Gastroesophageal sphincter (tissue), 4 donors: Measurements from ENCODE around the gene MRGPRX2. TPM values are rescaled to one million over a fixed set of nuclear protein-coding genes. Genes with fewer than 3 reads are reported as not detected.

Source experiments
- ATAC-seq: fragments of 150-250 bp; one replicate; pipeline ENCODE4 v1.9.1; 2016; ENCODE audit warnings: mild to moderate bottlenecking, moderate library complexity
- H3K27ac ChIP-seq, 4 donors: fragments of 200-600 bp; sonication (generic) in 3 of 4; 1 replicate in 3 of 4; 2 replicates in 1 of 4; pipeline ENCODE4 v1.5.1; 2016 to 2019
- H3K27me3 ChIP-seq: fragments of 200-600 bp; sonication (generic); one replicate; pipeline ENCODE4 v1.5.1; 2019
- H3K36me3 ChIP-seq, 2 donors: fragments of 200-600 bp; sonication (generic); one replicate each; pipeline ENCODE4 v1.5.1; 2019; ENCODE audit warnings: control low read depth in 1 of 2
- H3K4me1 ChIP-seq, 3 donors: fragments of 200-600 bp; sonication (generic); 1 replicate in 2 of 3; 2 replicates in 1 of 3; pipeline ENCODE4 v1.5.1; 2016 to 2019; ENCODE audit warnings: control low read depth in 2 of 3
- H3K4me3 ChIP-seq, 2 donors: fragments of 200-600 bp; sonication (generic); one replicate each; pipeline ENCODE4 v1.5.1; 2019; ENCODE audit warnings: mild to moderate bottlenecking in 1 of 2, moderate library complexity in 1 of 2
- H3K9me3 ChIP-seq, 3 donors: fragments of 200-600 bp; sonication (generic); one replicate each; pipeline ENCODE4 v1.5.1; 2017 to 2019; ENCODE audit warnings: control low read depth in 2 of 3
- EP300 ChIP-seq: sonication (generic); formaldehyde crosslinking; IDR thresholded peaks from one replicate; pipeline ENCODE4 v1.6.1; 2017; ENCODE audit warnings: antibody characterized with exemption, mild to moderate bottlenecking
- POLR2A ChIP-seq, 2 donors: fragments of 450-650 bp; IDR thresholded peaks; one replicate each; pipeline ENCODE4 v1.6.1; 2017; ENCODE audit warnings: antibody characterized with exemption in 2 of 2, mild to moderate bottlenecking in 2 of 2, moderate library complexity in 1 of 2
- POLR2AphosphoS5 ChIP-seq: sonication (generic); formaldehyde crosslinking; IDR thresholded peaks from one replicate; pipeline ENCODE4 v1.6.1; 2017; ENCODE audit warnings: antibody characterized with exemption
- WGBS, 2 donors: methylation state at CpG; one replicate each; pipeline ENCODE4 v1.1.5; 2018; ENCODE audit warnings: low coverage in 1 of 2; 5-methylcytosine and 5-hydroxymethylcytosine counted together
- total RNA-seq, 4 donors: library from RNA; depleted of rRNA; stranded (reverse); fragments of >200 nt; gene quantifications; one replicate each; pipeline ENCODE4 v1.1.0, GENCODE V29; 2016
- TF ChIP-seq, protein P1 (sequence below), 4 experiments: fragments of 200-600 bp in 2 of 4; fragments of 450-650 bp in 2 of 4; sonication (generic) in 1 of 4; IDR thresholded peaks; one replicate each; pipeline ENCODE4 v1.5.1; 2017 to 2019; ENCODE audit warnings: antibody characterized with exemption in 4 of 4, mild to moderate bottlenecking in 2 of 4, moderate library complexity in 2 of 4

MRGPRX2 gene
- total RNA-seq, 4 donors from 2014 or later = 0.67 TPM; not detected in 3

GRCh38 chr11:19092850-19093249 is 32.3 kb upstream of the MRGPRX2 start:
- Histone ChIP-seq H3K4me3 (no peak overlapping the region), H3K36me3 (no peaks in the 10 kb centered on the region), H3K4me1 (no peaks in the 10 kb centered on the region), H3K9me3 (no peaks in the 10 kb centered on the region), H3K27me3 (peaks cover 18% of the 10 kb centered on the region), H3K27ac (no peak overlapping the region)
- TF ChIP-seq POLR2A (IDR thresholded peaks at IDR 0.05) = no peak
- TF ChIP-seq POLR2AphosphoS5 = no peak
- no peak for TF ChIP-seq EP300
- TF ChIP-seq, protein P1, sequence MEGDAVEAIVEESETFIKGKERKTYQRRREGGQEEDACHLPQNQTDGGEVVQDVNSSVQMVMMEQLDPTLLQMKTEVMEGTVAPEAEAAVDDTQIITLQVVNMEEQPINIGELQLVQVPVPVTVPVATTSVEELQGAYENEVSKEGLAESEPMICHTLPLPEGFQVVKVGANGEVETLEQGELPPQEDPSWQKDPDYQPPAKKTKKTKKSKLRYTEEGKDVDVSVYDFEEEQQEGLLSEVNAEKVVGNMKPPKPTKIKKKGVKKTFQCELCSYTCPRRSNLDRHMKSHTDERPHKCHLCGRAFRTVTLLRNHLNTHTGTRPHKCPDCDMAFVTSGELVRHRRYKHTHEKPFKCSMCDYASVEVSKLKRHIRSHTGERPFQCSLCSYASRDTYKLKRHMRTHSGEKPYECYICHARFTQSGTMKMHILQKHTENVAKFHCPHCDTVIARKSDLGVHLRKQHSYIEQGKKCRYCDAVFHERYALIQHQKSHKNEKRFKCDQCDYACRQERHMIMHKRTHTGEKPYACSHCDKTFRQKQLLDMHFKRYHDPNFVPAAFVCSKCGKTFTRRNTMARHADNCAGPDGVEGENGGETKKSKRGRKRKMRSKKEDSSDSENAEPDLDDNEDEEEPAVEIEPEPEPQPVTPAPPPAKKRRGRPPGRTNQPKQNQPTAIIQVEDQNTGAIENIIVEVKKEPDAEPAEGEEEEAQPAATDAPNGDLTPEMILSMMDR (IDR thresholded peaks at IDR 0.05) = no peak
- WGBS, 2 donors = 94 to 100% methylated on average over 2 of the region's 2 CpGs
- no peak for ATAC-seq

DNA sequence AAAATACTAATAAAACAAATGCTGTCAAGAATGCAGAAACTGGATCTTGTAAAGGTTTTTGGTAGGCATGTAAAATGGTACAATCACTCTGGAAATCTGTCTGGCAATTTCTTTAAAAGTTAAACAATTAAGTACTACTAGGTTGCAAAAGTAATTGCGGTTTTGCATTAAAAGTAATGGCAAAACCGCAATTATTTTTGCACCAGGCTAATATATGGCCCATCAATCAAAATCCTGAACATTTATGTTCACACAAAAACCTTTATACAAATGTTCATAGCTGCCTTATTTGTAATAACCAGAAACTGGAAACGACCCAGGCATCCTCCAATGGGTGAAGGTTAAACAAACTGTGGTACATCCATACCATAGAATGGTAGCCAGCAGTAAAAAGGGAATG is 31.8 kb upstream of the MRGPRX2 start:
- Histone ChIP-seq H3K27ac (no peak overlapping the region), H3K4me3 (no peak overlapping the region), H3K27me3 (peaks cover 17% of the 10 kb centered on the region), H3K4me1 (no peaks in the 10 kb centered on the region), H3K36me3 (no peaks in the 10 kb centered on the region), H3K9me3 (no peaks in the 10 kb centered on the region)
- TF ChIP-seq EP300 = no peak
- TF ChIP-seq, protein P1 (IDR thresholded peaks at IDR 0.05) = no peak
- TF ChIP-seq POLR2A (IDR thresholded peaks at IDR 0.05) = no peak
- TF ChIP-seq POLR2AphosphoS5 = no peak
- WGBS, 2 donors = 72 to 75% methylated on average over 3 of the region's 3 CpGs
- no peak for ATAC-seq

DNA sequence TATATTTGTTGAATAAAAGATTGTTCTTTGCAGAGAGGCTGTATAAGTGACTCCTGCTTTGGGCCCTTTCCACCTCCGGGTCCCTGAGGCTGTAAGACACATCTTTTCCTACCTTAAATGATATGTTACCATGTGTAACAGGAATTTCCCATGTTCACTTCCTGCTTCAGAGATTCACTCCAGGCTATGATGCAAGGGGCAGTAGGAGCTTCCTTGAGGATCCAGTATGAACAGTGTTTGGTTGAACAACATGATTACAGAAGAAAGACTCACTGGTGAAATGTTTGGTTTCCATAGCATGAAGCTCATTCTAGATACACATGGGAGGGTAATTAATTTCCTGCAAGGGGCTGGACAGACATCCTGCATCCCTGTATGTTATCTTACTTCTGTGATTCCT is 30.8 kb upstream of the MRGPRX2 start:
- WGBS, 2 donors = 50 to 82% methylated on average over 1 of the region's 1 CpG
- no peaks in the 10 kb centered on the region for H3K9me3 ChIP-seq
- no peak for TF ChIP-seq POLR2AphosphoS5
- TF ChIP-seq, protein P1 (IDR thresholded peaks at IDR 0.05) = no peak
- no peak for TF ChIP-seq POLR2A (IDR thresholded peaks at IDR 0.05)
- TF ChIP-seq EP300 = no peak
- peaks cover 15% of the 10 kb centered on the region for H3K27me3 ChIP-seq
- no peaks in the 10 kb centered on the region for H3K4me1 ChIP-seq
- H3K36me3 ChIP-seq = no peaks in the 10 kb centered on the region
- no peak overlapping the region for H3K27ac ChIP-seq
- ATAC-seq = no peak
- no peak overlapping the region for H3K4me3 ChIP-seq

DNA sequence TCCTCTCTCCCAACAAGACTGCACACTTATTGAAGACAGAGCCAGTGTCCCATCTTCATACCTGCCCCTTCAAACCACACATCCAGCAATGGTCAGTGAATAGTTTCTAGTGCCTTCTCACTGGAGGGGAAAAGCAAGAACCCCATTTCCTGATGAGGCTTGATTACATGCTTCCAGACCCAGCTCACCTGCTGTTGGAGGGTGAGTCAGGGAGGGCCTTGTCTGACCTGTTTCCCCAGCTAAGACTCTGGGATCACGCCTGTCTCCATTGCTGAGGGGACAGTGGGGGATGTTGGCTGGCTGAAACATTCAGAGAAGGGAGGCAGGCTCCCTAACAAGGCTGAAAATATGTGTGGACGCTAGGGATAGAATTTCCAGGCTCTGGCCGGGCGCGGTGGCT is 28.9 kb upstream of the MRGPRX2 start:
- H3K4me1 ChIP-seq = no peaks in the 10 kb centered on the region
- H3K9me3 ChIP-seq = no peaks in the 10 kb centered on the region
- peaks cover 11% of the 10 kb centered on the region for H3K27me3 ChIP-seq
- H3K27ac ChIP-seq = no peak overlapping the region
- no CpG with 5 or more reads among the region's 5 CpGs for WGBS, 2 donors
- no peak overlapping the region for H3K4me3 ChIP-seq
- no peak for ATAC-seq
- no peaks in the 10 kb centered on the region for H3K36me3 ChIP-seq
- TF ChIP-seq, protein P1 (IDR thresholded peaks at IDR 0.05) = no peak
- TF ChIP-seq EP300 = no peak
- no peak for TF ChIP-seq POLR2A (IDR thresholded peaks at IDR 0.05)
- TF ChIP-seq POLR2AphosphoS5 = no peak

DNA sequence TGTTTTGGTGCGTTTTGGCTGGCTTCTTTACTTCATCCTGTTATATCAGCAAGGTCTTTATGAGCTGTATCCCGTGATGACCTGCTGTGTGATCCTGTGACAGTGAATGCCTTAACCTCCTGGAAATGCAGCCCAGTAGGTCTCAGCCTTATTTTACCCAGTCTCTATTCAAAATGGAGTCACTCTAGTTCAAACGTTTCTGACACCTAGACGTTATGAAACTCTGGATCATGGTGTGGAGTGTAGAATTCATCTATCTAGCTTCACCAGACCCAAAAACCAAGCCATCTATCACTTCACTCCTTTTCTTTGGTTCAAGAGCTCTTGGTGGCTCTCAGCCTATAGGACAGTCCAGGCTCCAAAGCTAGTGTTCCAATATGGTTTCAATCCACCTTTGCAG is 28.3 kb upstream of the MRGPRX2 start:
- H3K27me3 ChIP-seq = peaks cover 5% of the 10 kb centered on the region
- no peak overlapping the region for H3K27ac ChIP-seq
- H3K4me1 ChIP-seq = no peaks in the 10 kb centered on the region
- H3K4me3 ChIP-seq = no peak overlapping the region
- 64 to 72% methylated on average over 3 to 4 of the region's 4 CpGs for WGBS, 2 donors
- no peaks in the 10 kb centered on the region for H3K9me3 ChIP-seq
- no peak for ATAC-seq
- no peaks in the 10 kb centered on the region for H3K36me3 ChIP-seq
- TF ChIP-seq, protein P1 (IDR thresholded peaks at IDR 0.05) = no peak
- no peak for TF ChIP-seq POLR2A (IDR thresholded peaks at IDR 0.05)
- no peak for TF ChIP-seq POLR2AphosphoS5
- no peak for TF ChIP-seq EP300
